Ammon's horn (tissue), 1 donor: ENCODE results near the gene CEP85L.

ENCODE experiments used
- DNase-seq: peaks from one replicate; pipeline ENCODE4 v3.0.0-alpha.2; 2016; ENCODE audit warnings: low spot score

The CEP85L gene

DNA sequence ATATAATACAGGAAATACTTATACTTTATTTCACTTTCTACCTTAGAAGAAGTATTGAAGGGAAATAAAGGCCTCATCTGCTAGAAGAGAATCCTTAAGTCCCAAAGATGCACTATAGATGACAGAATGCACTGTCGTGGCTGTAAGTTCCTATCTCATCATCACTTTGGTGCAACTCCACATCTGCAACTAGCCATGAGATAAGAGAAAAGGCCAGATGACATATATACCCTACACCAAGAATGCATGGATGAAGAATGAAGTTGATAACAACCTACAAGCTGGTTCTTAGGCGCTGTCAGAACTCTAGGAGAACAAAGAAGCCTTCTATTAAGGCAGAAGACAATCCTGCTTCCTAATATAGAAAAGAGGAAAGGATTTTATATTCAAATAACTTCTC, 114.9 kb downstream of the CEP85L start:
- no peak for DNase-seq

DNA sequence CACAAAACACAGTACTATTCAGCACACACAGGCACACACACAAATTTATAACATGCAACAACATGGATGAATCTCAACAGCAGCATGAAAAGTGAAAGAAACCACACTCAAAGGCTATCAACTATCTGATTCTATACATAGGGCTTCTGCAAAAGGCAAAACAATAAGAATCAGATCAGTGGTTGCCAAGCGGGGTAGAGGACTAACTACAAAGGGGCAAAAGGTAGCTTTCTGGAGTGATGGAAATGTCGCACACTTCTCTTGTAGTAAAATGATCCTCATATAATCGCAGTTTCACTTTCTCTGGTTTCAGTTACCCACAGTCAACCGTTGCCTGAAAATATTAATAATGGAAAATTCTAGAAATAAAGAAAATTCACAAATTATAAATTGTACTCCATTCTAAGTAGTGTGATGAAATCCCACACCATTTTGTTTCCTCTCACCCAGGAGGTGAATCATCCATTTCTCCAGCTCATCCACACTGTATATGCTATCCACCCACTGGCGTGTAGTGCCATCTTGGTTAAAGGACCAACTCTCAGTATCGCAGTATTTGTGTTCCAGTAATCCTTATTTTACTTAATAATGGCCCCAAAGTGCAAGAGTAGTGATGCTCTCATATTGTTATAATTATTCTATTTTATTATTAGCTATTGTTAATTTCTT, 116.1 kb downstream of the CEP85L start:
- DNase-seq: no peak

DNA sequence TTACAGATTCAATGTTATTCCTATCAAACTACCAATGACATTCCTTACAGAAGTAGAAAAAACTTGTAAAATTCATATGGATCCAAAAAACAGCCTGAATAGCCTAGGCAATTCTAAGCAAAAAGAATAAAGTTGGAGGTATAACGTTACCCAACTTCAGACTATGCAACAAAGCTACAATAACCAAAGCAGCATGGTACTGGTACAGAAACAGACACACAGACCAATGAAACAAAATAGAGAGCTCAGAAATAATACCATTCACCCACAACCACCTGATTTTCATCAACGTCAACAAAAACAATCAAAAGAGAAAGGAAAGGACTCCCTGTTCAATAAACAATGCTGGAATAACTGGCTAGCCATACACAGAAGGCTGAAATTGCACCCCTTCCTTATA, 120.4 kb downstream of the CEP85L start:
- DNase-seq: no peak

DNA sequence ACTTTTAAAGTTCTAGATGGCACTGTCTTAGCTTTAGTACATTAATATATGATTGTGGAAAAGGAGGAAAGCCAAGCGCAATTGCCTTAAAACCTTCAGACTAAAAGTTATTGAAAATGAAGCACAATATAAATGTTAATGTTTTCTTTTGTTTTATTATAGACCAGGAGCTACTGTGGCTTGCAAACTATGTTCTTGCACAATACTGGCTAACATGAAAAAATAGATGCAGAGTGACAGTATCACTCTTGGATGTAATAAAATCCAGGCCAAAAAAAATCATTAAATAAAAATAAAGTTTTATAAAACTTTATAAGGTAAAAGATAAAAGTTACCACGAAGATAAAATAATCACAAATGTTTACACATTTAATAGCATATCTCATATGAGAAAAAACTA, 121.6 kb downstream of the CEP85L start:
- no peak for DNase-seq

DNA sequence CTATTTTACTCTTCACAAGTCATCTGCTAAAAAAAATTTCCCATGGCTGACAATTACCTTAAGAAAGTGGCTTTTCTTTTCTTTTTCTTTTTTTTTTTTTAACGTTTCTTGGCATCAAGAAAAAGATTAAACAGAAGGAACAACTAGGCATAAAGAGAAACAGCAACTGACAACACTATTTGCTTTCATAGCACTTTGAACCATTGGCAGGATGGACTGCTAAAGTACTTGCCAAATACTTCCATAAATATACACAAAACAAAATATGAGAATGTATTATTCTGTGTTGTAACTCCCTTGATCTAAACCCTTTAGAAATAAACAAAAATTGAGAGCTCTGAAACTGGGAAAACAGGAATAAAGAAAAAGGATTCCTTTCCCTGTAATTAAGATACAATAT, 123.3 kb downstream of the CEP85L start:
- DNase-seq: no peak

DNA sequence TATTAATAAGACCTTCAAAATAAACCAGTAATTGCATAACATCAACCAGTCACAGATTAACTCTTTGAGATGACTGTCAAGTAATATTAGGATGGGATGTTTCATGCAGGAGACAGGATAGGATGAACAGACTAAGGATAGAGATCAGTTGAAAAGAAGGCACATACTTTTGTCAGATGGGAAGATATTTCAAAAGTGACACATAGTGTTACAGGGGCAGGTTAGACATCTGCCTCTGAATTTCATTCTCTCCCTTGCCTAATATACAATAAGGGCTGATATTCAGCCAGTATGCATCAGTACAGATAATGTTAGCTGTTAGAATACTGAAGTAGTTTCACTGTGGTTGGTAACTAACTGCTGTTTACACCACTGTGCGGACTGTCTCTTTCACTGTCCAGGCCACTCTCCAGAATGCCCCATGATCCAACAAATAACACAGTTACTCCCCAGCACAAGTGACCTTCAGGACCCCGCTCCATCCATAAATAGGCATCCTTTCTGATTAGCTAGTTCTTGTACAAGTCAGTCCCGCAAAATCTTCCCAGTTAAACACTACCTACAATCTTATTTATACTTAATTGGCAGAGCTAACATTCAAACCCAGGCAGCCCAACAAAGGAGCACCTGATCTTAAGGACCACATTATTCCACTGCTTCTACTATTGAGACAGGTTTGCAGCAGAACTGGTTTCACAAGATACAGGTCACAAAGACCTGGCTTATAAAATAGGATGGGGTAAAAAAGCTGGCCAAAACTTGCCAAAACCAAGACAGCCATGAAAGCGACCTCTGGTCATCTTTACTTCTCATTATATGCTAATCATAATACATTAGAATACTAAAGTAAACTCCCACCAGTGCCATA, 125.2 kb downstream of the CEP85L start:
- DNase-seq: no peak

DNA sequence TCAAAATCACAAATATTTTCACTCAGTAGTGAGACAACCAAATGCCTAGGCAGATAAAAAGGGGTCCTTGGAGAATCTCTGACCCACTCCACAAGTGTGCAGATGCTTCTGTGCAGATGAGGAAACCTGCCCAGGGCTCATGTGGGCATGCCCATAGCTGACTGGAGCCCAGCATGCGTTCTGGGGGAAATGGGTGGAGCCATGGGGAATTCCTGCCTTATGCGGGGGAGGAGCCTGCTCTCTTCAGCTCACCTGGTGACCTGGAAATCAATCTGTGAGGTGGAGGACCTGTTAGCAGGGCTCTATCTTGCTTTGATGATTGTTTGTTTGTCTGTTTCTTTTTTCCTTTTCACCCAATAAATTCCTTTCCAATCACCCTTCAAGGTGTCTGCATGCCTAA, 126.7 kb downstream of the CEP85L start:
- DNase-seq: no peak

DNA sequence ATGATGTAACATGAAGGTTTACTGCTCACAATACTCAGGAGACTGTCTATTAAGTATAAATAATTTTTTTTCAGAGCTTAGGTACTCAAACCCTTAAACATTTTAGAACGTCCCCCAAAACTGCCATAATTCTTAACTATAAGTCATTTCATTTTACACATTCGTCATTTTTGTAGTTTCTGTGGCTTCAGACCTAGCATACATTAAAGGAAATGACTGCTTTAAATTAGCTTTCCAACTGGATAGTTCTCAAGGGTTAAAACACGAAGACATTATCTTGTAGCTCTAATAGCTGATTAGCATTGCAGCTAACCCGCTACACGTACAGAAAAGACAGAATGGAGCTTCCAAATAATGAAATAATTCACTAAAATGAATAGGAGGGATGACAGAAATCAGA, 128.2 kb downstream of the CEP85L start:
- DNase-seq: no peak

DNA sequence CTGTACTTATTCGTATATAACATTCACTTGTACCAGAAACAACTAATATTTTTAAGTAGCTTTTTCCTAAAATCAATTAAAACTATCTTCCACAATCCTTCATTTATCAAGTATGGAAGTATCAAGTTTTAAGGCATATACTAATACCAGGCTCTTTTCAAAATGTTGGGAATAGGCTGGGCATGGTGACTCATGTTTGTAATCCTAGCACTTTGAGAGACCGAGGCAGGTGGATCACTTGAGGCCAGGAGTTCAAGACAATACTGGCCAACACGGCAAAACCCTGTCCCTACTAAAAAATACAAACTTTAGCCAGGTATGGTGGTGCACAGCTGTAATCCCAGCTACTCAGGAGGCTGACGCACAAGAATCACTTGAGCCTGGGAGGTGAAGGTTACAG, 129.0 kb downstream of the CEP85L start:
- DNase-seq: no peak

DNA sequence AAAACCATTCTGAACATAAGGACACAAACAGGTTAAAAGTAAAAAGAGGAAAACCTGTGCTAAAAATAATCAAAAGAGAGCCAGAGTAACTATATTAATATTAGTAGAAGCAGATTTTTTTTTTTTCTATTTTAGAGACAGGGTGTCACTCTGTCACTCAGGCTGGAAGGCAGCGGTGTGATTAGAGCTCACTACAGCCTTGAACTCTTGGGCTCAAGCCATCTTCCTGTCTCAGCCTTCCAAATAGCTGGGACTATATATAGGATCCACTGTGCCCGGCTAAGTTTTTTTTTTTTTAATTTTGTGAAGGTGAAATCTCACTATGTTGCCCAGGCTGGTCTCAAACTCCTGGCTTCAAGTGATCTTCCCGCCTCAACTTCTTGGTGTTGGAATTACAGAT, 136.7 kb downstream of the CEP85L start:
- DNase-seq: no peak

DNA sequence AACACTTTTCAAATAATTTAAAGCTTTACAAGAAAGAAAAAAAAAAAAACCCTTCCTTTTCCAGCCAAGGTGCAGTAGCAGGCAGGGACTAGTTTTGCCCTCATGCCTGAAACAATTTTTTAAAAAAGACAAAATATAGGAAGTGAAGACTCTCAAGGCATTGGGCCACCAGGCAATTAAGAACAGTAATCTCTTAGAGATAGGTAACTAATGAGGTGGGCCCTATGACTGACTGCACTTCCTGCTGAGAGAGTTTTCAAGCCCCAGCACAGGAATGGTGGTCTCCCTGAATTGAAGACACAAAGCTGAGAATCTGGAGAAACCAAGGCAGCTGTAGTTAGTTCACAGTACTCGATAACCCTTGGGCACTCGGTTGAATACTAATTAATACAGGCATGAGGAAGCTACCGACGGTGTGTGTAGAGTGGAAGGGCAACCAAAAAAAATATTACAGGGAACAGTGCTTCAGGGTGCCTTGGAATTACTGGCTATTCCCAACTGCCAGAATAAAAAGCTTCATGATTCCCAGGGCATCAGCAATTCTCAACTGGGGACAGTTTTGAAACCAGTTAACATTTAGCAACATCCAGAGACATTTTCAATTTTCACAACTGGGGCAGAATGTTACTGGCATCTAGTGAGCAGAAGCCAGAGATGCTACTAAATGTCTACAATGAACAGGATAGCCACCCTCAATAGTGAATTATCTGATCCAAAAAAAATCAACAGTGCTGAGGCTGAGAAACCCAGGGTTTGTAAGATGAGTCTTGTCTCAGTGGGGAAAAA, 139.3 kb downstream of the CEP85L start:
- no peak for DNase-seq

DNA sequence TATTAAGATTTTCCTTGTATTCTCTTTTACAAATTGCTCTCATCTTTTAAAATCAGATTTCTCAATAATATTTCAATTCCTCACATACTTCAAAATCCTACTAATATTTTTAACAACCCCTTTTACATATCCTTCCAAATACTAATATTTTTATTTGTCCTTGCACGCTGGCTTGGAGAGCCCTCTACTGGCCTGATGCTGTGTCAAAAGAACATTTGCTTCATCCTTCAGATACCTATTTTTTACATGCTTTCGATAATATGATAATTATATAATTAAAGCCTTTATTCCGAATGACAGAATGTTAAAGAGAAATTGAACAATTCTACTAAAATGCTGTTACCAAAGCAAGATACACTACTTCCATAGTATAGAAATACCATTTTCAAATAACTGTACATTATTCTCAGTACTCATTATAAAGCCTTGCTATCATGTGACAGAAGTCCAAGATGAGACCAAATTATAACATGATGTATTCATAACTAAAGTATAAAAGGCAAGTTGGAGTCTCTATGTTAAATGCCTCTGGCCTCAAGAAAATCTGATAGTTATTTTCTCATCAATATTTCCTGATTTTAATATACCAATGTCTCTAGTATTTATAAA, 142.3 kb downstream of the CEP85L start:
- DNase-seq: peak; percentile 64

DNA sequence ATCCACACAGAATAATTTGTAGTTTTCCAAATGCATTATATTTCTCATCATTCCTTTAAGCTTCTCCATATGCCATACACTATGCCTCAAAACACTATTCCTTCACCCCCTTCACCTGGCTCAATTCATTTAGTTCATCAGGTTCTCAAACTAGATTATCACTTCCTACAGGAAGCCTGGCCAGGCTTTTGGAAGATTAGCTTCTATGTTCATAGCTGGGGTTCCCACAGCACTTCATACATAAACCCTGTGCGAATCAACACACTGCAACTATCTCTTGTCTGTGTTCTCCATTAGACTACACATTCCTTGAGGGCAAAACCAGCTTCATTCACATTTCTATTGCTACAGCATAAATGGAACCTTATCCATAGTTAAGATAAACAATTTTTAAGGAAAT, 143.8 kb downstream of the CEP85L start:
- no peak for DNase-seq

DNA sequence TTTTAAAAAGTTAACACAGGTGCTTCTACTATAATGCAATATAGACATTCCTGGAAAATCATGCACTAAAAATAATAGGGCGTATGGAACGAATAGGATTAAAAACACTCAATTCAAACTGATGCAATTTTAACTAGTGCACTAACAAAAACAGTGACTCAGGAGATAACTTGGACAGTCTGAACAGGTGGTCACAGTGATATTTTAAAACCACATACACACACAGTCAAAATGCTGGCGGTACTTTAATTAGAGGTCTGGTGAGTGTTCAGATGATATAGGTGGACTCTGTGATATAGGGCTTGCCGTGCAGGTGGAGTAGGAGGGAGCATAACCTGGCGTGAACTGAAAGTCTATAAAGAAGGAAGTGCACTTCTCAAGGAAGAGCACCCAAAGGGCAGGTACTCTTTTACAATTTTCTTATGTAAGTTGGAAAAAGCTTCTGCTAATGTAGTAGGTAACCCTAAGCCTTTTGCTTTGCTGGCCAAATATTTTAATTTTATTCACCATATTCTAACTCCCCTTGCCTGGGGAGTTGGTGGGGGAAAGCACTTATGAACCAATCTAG, 145.2 kb downstream of the CEP85L start:
- DNase-seq: no peak

DNA sequence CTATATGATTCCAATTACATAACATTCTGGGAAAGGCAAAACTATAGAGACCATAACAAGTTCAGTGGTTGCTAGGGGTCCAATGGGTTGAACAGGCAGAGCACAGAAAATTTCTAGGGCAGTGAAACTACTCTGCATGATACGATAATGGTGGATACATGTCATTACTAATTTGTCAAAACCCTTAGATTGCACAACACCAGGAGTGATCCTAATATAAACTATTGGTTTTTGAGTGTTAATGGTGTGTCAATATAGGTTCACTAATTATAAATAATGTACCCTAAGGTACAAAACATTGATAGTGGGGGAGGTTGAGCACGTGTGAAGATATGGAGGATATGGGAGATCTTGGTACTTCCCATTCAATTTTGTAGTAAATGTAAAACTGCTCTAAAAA, 145.7 kb downstream of the CEP85L start:
- DNase-seq: no peak

DNA sequence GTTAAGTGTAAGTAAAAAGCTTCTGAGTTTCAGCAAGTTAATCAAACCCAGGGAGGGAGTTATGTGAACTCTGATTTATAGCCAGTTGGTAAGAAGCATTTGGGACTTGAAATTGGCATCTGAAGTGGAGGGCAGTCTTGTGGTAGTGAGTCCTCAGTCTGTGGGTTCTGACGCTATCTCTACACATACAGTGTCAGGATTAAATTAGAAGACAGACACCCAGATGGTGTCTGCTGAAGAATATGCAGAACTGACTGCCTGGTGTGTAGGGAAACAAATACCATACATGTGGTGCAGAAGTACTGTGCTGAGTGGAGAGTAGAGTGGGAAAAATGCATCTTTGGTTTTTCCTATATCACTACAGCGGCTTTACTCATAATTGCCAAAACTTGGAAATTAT, 146.8 kb downstream of the CEP85L start:
- DNase-seq: no peak

DNA sequence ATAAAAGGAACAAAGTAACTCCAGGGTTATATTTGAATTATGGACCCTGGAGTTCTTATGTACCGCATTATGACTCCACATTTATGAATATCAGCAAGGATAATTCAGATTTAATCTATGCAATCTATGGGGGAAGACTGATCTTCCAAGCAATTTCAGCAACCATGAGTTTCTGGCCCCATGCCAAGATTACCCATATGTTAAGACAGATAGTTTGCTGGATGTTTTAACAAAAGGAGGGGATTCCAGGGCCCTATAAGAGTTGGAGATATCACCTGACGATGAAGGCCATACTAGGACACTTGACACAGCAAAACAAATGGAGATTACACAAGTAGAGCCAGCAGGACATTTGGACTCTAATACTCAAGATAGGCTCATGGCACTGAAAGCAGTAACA, 149.2 kb downstream of the CEP85L start:
- no peak for DNase-seq

DNA sequence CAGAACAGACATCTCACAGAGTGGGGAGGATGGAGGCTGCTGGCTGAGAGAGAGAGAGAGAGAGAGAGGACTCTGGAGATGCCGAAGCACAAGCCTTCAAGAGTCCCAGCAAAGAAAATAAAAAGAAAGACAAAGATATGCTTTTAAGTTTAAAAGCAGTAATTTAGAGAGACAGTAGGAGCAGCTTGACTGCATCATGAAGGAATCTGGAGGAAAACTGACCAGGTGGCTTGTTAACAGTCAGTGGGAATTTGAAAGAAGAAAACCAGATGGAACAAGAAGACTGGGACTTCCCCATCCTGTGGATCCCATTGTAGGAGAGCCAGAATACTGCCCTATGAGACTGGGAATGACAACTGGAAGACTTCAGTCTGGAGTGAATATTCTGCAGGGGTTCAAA, 149.6 kb downstream of the CEP85L start:
- DNase-seq: no peak

DNA sequence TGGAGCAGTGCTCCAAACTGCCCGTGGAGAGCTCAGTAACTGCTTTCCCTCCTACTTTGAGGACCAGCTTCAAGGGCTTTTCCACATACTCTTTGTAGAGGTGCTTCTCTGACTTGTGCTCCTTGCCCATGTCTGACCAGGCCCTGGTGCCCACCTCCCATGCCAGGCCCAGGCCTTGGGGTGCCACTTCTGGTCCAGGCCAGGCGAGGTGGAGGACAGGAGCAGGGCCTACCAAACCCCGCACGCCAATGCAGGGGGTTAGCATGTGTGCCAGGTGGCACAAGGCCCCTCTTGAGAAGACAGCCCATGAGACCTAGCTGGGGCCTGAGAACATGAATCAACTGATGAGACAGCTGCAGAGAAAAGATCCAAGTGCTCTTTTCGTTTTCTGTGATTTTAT, 150.3 kb downstream of the CEP85L start:
- no peak for DNase-seq

DNA sequence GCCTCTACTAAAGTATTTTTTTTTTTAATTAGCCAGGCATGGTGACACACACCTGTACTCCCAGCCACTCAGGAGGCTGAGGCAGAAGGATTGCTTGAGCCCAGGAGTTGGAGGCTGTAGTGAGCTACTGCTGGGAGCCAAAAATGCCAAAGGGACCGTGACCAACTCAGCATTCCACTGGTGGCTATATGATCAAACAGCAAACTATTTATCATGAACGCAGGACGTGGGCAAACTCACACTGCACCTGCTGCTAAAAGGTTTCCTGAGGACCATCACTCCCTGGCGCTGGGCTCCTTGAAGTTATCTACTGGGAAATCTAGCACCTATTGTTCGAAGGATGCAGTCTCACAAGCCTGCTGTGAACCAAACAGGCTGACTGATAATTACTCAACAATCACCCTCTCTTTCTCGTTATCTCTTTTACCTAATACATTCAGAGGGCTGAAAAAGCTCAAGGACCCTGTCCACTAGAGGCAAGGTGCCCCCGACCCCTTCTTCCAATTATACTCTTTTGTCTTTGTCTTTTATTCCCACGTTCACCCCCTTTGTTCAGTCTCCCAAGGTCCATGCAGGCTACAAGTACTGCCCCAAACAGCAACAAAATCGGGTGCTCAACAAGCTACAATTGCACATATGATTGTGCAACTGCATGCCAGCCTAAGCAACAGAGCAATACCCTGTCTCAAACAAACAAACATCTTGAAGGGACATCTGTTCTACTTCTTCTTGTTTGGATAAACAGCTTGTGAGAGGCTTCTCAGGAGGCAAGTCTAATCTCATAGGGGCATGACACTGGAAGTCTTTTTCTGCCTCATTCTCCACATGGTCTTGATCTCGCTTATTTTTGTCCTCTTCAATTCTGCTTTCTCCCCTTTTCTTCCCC, 151.0 kb downstream of the CEP85L start:
- DNase-seq: no peak
